ENCODE results near the gene ZNF835. TPM values are rescaled to one million over a fixed set of nuclear protein-coding genes. Genes with fewer than 3 reads are reported as not detected.

Gene ZNF835
- polyA plus RNA-seq, 1 of the 3 experiments (the other 2 are of a cell fraction) = not detected

- TF ChIP-seq IRF3 (IDR thresholded peaks at IDR 0.05; ENCODE audit: low read depth, low read length) = no peak
- no peak for TF ChIP-seq TCF12 (IDR thresholded peaks at IDR 0.05)
- TF ChIP-seq SMC3 (IDR thresholded peaks at IDR 0.05; ENCODE audit: low read depth, low read length) = no peak
- no peak for TF ChIP-seq USF2 (IDR thresholded peaks at IDR 0.05; ENCODE audit: borderline replicate concordance, low read depth, low read length)
- TF ChIP-seq REST (IDR thresholded peaks at IDR 0.05; ENCODE audit: low read depth, low read length) = no peak
- no peak for TF ChIP-seq JUND (IDR thresholded peaks at IDR 0.05)
- TF ChIP-seq PBX3 (IDR thresholded peaks at IDR 0.05) = no peak
- no peak for TF ChIP-seq GATA2 (CRISPR knock-in tag; IDR thresholded peaks at IDR 0.05)
- no peak for TF ChIP-seq FOXM1 (IDR thresholded peaks at IDR 0.05; ENCODE audit: low read depth)
- TF ChIP-seq CHD2 (IDR thresholded peaks at IDR 0.05; ENCODE audit: low read length, partially characterized antibody) = no peak
- no peak for TF ChIP-seq SIN3A (IDR thresholded peaks at IDR 0.05; ENCODE audit: borderline replicate concordance, low read depth, low read length)
- no peak for TF ChIP-seq USF1 (IDR thresholded peaks at IDR 0.05; ENCODE audit: borderline replicate concordance, low read depth)
- TF ChIP-seq MEF2A (IDR thresholded peaks at IDR 0.05; ENCODE audit: borderline replicate concordance, low read depth) = no peak
- no peak for TF ChIP-seq RXRA (IDR thresholded peaks at IDR 0.05; ENCODE audit: borderline replicate concordance, low read depth)
- no peak for TF ChIP-seq GABPA (IDR thresholded peaks at IDR 0.05; ENCODE audit: low read depth)
- TF ChIP-seq TAF1 (IDR thresholded peaks at IDR 0.05; ENCODE audit: borderline replicate concordance, low read depth, low read length) = no peak
- TF ChIP-seq NFIC (IDR thresholded peaks at IDR 0.05; ENCODE audit: borderline replicate concordance) = no peak
- no peak for TF ChIP-seq EP300 (IDR thresholded peaks at IDR 0.05; ENCODE audit: borderline replicate concordance in 1 of 2, low read depth in 1 of 2, low read length in 1 of 2)
- Histone ChIP-seq H2AFZ (ENCODE audit: low read depth) (no peak overlapping the region), H3F3A (replicated peaks; ENCODE audit: insufficient read depth) (no peaks in the 10 kb centered on the region), H3K4me3 (ENCODE audit: low read depth in 2 of 2, low read length in 1 of 2) (no peak overlapping the region), H3K27me3 (ENCODE audit: insufficient read depth) (no peaks in the 10 kb centered on the region), H3K36me3 (replicated peaks in 1 of 2; ENCODE audit: control insufficient read depth in 1 of 2, insufficient read depth in 2 of 2, low read length in 1 of 2) (no peaks in the 10 kb centered on the region), H3K4me2 (no peak overlapping the region), H3K79me2 (ENCODE audit: insufficient read depth) (no peaks in the 10 kb centered on the region), H4K20me1 (ENCODE audit: insufficient read depth) (no peaks in the 10 kb centered on the region), H3K4me1 (ENCODE audit: control insufficient read depth in 1 of 2, insufficient read depth in 2 of 2, low read depth in 1 of 2, low read length in 1 of 2) (no peaks in the 10 kb centered on the region), H3K9me2 (no peaks in the 10 kb centered on the region), H3K9me3 (no peaks in the 10 kb centered on the region), H3K9ac (no peak overlapping the region), H3K27ac (ENCODE audit: low read depth in 2 of 2, low read length in 1 of 2) (no peak overlapping the region)
- CTCF ChIA-PET = no interaction called here
- POLR2A ChIA-PET = no interaction called here
- DNase-seq = no peak
- WGBS (ENCODE audit: low lambda C conversion rate) = 25% methylated on average over 3 of the region's 3 CpGs
Measured at GRCh38 chr19:56654151-56654550, 17.4 kb downstream of the ZNF835 start.

Data from SK-N-SH (cell line).